HUES48 (cell line): ENCODE measurements around the gene KDELR1.
A peak's percentile ranks its signal among the peaks of the same experiment; 100 is the strongest.

Source experiments
- H3K27ac ChIP-seq: one replicate; pipeline ENCODE4 v1.7.0; 2013; ENCODE audit warnings: low read depth, low read length, inconsistent platforms
- H3K27me3 ChIP-seq: 2 replicates; pipeline ENCODE4 v1.6.1; 2013; ENCODE audit warnings: mild to moderate bottlenecking, low read length; ENCODE audit not compliant: control insufficient read depth, insufficient read depth
- H3K36me3 ChIP-seq: 2 replicates; pipeline ENCODE4 v1.6.1; 2013; ENCODE audit warnings: low read length; ENCODE audit not compliant: control insufficient read depth, insufficient read depth
- H3K4me1 ChIP-seq: 2 replicates; pipeline ENCODE4 v1.6.1; 2013; ENCODE audit warnings: mild to moderate bottlenecking, low read length; ENCODE audit not compliant: control insufficient read depth, insufficient read depth
- H3K4me3 ChIP-seq: 2 replicates; pipeline ENCODE4 v1.5.1; 2013; ENCODE audit warnings: mild to moderate bottlenecking, low read depth, low read length
- H3K9ac ChIP-seq: 2 replicates; pipeline ENCODE4 v1.6.1; 2013; ENCODE audit warnings: mild to moderate bottlenecking, low read depth, low read length, moderate library complexity
- H3K9me3 ChIP-seq: 2 replicates; pipeline ENCODE4 v1.6.1; 2013; ENCODE audit warnings: low read length; ENCODE audit not compliant: control insufficient read depth, insufficient read depth

Gene KDELR1

GRCh38 chr19:48367855-48368254, 23.5 kb downstream of the KDELR1 start:
- H3K4me1 ChIP-seq: peaks cover 3% of the 10 kb centered on the region
- no peaks in the 10 kb centered on the region for H3K36me3 ChIP-seq
- no peaks in the 10 kb centered on the region for H3K27me3 ChIP-seq
- no peak overlapping the region for H3K27ac ChIP-seq
- no peak overlapping the region for H3K4me3 ChIP-seq
- no peak overlapping the region for H3K9ac ChIP-seq
- H3K9me3 ChIP-seq: no peaks in the 10 kb centered on the region

GRCh38 chr19:48365602-48366001, 25.7 kb downstream of the KDELR1 start:
- no peaks in the 10 kb centered on the region for H3K9me3 ChIP-seq
- H3K36me3 ChIP-seq: peaks cover 3% of the 10 kb centered on the region; the same call in 1 of the 2 replicates
- no peak overlapping the region for H3K27ac ChIP-seq
- H3K9ac ChIP-seq: no peak overlapping the region
- no peaks in the 10 kb centered on the region for H3K27me3 ChIP-seq
- H3K4me3 ChIP-seq: no peak overlapping the region
- H3K4me1 ChIP-seq: peaks cover 6% of the 10 kb centered on the region

- peak overlapping the region; percentile 67 for H3K27ac ChIP-seq
- peaks cover 6% of the 10 kb centered on the region for H3K4me1 ChIP-seq
- H3K27me3 ChIP-seq: no peaks in the 10 kb centered on the region
- H3K9ac ChIP-seq: peak overlapping the region; percentile 52
- H3K9me3 ChIP-seq: no peaks in the 10 kb centered on the region
- H3K4me3 ChIP-seq: peak overlapping the region; percentile 50
- peaks cover 3% of the 10 kb centered on the region; the same call in 1 of the 2 replicates for H3K36me3 ChIP-seq
Observed at GRCh38 chr19:48364598-48365348, 26.6 kb downstream of the KDELR1 start.

GRCh38 chr19:48363810-48364597, 27.3 kb downstream of the KDELR1 start, which contains the start of the genes SYNGR4 and TMEM143:
Gene SYNGR4 (plus strand): TSS chr19:48364367. CDS start chr19:48365843, 1,476 bp downstream.
Gene TMEM143 (minus strand): TSS chr19:48363940. CDS start chr19:48363920, 20 bp downstream.
- Histone ChIP-seq H3K9me3 (no peaks in the 10 kb centered on the region), H3K27me3 (no peaks in the 10 kb centered on the region), H3K4me1 (peaks cover 6% of the 10 kb centered on the region), H3K27ac (peak within 1 kb of the TSS; percentile 87), H3K36me3 (peaks cover 3% of the 10 kb centered on the region; the same call in 1 of the 2 replicates), H3K9ac (peak within 1 kb of the TSS; percentile 67), H3K4me3 (peak within 1 kb of the TSS; percentile 69)

GRCh38 chr19:48363500-48363809, 27.9 kb downstream of the KDELR1 start:
- Histone ChIP-seq H3K27me3 (no peaks in the 10 kb centered on the region), H3K27ac (peak overlapping the region; percentile 87), H3K9me3 (no peaks in the 10 kb centered on the region), H3K4me3 (peak overlapping the region; percentile 69), H3K4me1 (peaks cover 6% of the 10 kb centered on the region), H3K36me3 (peaks cover 3% of the 10 kb centered on the region; the same call in 1 of the 2 replicates), H3K9ac (peak overlapping the region; percentile 67)

- peak overlapping the region; percentile 87 for H3K27ac ChIP-seq
- H3K36me3 ChIP-seq: peaks cover 3% of the 10 kb centered on the region; the same call in 1 of the 2 replicates
- H3K27me3 ChIP-seq: no peaks in the 10 kb centered on the region
- peak overlapping the region; percentile 69 for H3K4me3 ChIP-seq
- H3K9ac ChIP-seq: peak overlapping the region; percentile 67
- no peaks in the 10 kb centered on the region for H3K9me3 ChIP-seq
- H3K4me1 ChIP-seq: peaks cover 6% of the 10 kb centered on the region
Observed at GRCh38 chr19:48362716-48363499, 28.4 kb downstream of the KDELR1 start.

GRCh38 chr19:48361912-48362311, 29.4 kb downstream of the KDELR1 start:
- Histone ChIP-seq H3K9me3 (no peaks in the 10 kb centered on the region), H3K36me3 (peaks cover 3% of the 10 kb centered on the region; the same call in 1 of the 2 replicates), H3K27ac (no peak overlapping the region), H3K9ac (no peak overlapping the region), H3K4me1 (peaks cover 6% of the 10 kb centered on the region), H3K27me3 (no peaks in the 10 kb centered on the region), H3K4me3 (no peak overlapping the region)

- H3K36me3 ChIP-seq: peaks cover 3% of the 10 kb centered on the region; the same call in 1 of the 2 replicates
- no peak overlapping the region for H3K4me3 ChIP-seq
- no peak overlapping the region for H3K27ac ChIP-seq
- H3K9me3 ChIP-seq: no peaks in the 10 kb centered on the region
- H3K4me1 ChIP-seq: peaks cover 7% of the 10 kb centered on the region; the same call in 1 of the 2 replicates
- H3K9ac ChIP-seq: no peak overlapping the region
- H3K27me3 ChIP-seq: no peaks in the 10 kb centered on the region
Observed at GRCh38 chr19:48359123-48359522, 32.2 kb downstream of the KDELR1 start.

GRCh38 chr19:48355365-48355954, 35.9 kb downstream of the KDELR1 start:
- no peaks in the 10 kb centered on the region for H3K36me3 ChIP-seq
- 0 out of 2 replicates have a peak, but pooled peaks cover 3% of the 10 kb centered on the region for H3K4me1 ChIP-seq
- H3K27ac ChIP-seq: peak overlapping the region; percentile 12
- no peaks in the 10 kb centered on the region for H3K27me3 ChIP-seq
- H3K9me3 ChIP-seq: no peaks in the 10 kb centered on the region
- H3K4me3 ChIP-seq: no peak overlapping the region
- no peak overlapping the region for H3K9ac ChIP-seq

- Histone ChIP-seq H3K9me3 (no peaks in the 10 kb centered on the region), H3K27ac (no peak overlapping the region), H3K9ac (no peak overlapping the region), H3K27me3 (no peaks in the 10 kb centered on the region), H3K4me1 (0 out of 2 replicates have a peak, but pooled peaks cover 3% of the 10 kb centered on the region), H3K36me3 (no peaks in the 10 kb centered on the region), H3K4me3 (no peak overlapping the region)
Observed at GRCh38 chr19:48354332-48354992, 36.9 kb downstream of the KDELR1 start.
